Stimulated activated effector memory CD8-positive, alpha-beta T cell treated with anti-CD3 and anti-CD28 coated beads, Interleukin-12 subunit alpha, Interleukin-12 subunit beta, amount 100 ng/mL, for 72 hours (primary cell): ENCODE measurements around the gene NGB.

Experiments used
- ATAC-seq: fragments of 150-1000 bp; cut with Tn5 transposase; 2 replicates; pipeline ENCODE4 v1.10.0; 2021
- DNase-seq, 2 donors: peaks; one replicate each; pipeline ENCODE4 v3.0.0; 2021 to 2022; ENCODE audit warnings: low spot score in 2 of 2
- H3K27ac Mint-ChIP-seq: one replicate; pipeline ENCODE4 v1.8.0; 2022; ENCODE audit warnings: mild to moderate bottlenecking, mixed read lengths
- H3K36me3 Mint-ChIP-seq: one replicate; pipeline ENCODE4 v1.8.0; 2022; ENCODE audit warnings: mild to moderate bottlenecking, mixed read lengths
- H3K4me1 Mint-ChIP-seq: one replicate; pipeline ENCODE4 v1.8.0; 2022; ENCODE audit warnings: mixed read lengths
- H3K4me3 Mint-ChIP-seq: one replicate; pipeline ENCODE4 v1.8.0; 2022; ENCODE audit warnings: mild to moderate bottlenecking, mixed read lengths
- H3K9me3 Mint-ChIP-seq: one replicate; pipeline ENCODE4 v1.8.0; 2022; ENCODE audit warnings: mixed read lengths

The NGB gene

DNA sequence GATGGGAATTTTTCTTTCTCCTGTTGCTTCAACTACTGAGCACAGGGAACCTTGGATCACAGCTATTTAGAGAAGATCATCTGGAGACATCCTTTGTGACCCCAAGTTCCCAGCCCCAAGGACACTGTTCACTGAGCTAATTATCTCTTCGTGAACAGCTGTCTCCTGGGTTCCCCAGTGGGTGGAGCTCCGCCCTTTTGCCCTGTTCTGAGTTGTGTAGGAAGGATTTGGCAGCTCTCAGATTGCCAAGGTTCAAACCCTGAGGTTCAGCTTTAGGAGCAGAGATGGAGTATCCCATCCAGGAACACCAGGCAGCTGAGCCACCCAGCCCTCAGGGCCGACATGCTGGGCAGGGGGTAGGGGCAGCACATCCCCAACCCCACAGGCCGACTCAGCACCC is 32.0 kb downstream of the NGB start:
- Mint-ChIP-seq H3K27ac (no peak overlapping the region), H3K36me3 (no peaks in the 10 kb centered on the region), H3K9me3 (no peaks in the 10 kb centered on the region), H3K4me3 (no peak overlapping the region), H3K4me1 (no peaks in the 10 kb centered on the region)
- DNase-seq (no peak), ATAC-seq (no peak)

DNA sequence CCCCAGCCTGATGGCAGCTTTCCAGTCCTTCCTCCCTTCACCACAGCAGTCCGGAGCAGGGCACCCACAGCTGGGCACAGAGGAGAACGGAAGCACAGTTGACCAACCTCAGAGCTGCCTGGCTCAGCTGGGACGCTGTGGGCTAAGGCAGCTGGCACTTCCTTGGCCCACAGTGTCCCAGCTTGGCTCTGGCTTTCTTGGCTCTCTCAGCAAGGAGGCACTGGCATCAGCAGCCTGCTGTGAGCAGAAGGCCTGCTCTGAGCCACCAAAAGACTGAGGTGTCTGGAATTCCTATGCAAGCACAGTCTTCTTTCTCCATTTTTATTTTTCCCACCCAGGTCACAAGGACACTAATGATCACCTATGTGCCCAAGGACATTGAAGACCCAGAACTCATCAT is 32.6 kb downstream of the NGB start:
- ATAC-seq, result no peak

DNA sequence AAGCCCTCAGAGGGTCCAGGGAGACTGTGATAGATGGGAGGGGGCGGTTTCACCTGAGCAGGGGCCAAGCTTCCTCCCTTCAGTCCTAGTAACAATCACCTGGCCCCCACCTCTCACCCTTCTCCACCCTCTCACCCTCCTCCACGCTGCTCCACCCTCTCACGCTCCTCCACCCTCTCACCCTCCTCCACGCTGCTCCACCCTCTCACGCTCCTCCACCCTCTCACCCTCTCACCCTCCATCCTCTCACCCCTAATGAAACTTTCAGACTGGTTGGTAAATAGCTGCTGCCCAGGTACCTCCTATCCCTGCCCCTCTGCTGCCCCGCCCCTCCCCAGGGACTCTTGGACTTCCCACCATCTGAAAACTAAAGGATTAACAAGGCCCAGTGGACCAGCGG is 34.2 kb downstream of the NGB start:
- no peak for DNase-seq
- no peak for ATAC-seq
- H3K4me1 Mint-ChIP-seq, result no peaks in the 10 kb centered on the region
- H3K36me3 Mint-ChIP-seq, result peaks cover under 1% of the 10 kb centered on the region
- no peak overlapping the region for H3K4me3 Mint-ChIP-seq
- H3K27ac Mint-ChIP-seq, result no peak overlapping the region
- no peaks in the 10 kb centered on the region for H3K9me3 Mint-ChIP-seq

More for the DNA sequence above, 32.6 kb downstream of the NGB start:
- Mint-ChIP-seq H3K9me3 (no peaks in the 10 kb centered on the region), H3K4me3 (no peak overlapping the region), H3K27ac (no peak overlapping the region), H3K36me3 (no peaks in the 10 kb centered on the region), H3K4me1 (no peaks in the 10 kb centered on the region)
- no peak for DNase-seq

DNA sequence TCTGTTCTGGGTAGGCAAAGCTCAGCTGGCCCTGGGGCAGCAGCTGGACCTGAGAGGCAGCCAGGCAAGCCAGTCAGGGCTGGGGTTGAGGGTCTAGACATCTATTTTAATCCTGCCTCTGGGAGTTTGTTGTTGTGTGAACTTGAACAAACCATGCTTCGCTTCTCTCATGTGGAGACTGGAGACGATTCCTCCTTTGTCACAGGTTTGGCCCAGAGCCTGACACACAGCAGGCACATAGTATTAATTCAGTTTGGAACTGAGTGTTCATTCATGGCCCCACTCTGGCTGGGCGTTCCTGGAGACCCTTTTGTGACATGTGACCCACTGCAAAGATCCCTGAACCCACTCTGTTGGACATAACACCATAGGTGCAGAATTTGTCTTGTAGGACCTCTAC is 39.3 kb downstream of the NGB start:
- no peak overlapping the region for H3K27ac Mint-ChIP-seq
- H3K4me1 Mint-ChIP-seq, result no peaks in the 10 kb centered on the region
- ATAC-seq (no peak), DNase-seq (no peak)
- peaks cover 4% of the 10 kb centered on the region for H3K36me3 Mint-ChIP-seq
- H3K4me3 Mint-ChIP-seq, result no peak overlapping the region
- H3K9me3 Mint-ChIP-seq, result no peaks in the 10 kb centered on the region

DNA sequence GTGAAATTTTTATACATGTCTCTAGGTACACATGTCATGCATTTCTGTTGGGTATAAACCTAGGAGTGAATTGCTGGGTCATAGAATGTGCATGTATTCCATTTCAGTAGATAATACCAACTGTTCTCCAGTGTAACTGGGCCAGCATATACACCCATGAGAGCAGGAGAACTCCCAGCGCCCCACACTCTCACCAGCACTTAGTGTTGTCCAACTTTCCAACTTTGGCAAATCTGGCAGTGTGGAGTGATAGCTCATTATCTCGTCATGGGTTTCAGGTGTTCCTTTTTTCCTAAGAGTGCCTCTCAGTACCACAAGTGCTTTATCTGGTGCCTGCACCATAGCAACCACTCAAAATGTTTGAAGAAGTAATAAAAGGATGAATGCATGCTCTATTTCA is 40.1 kb downstream of the NGB start:
- peaks cover 4% of the 10 kb centered on the region for H3K36me3 Mint-ChIP-seq
- H3K4me1 Mint-ChIP-seq, result no peaks in the 10 kb centered on the region
- DNase-seq (no peak), ATAC-seq (no peak)
- H3K27ac Mint-ChIP-seq, result no peak overlapping the region
- H3K9me3 Mint-ChIP-seq, result no peaks in the 10 kb centered on the region
- no peak overlapping the region for H3K4me3 Mint-ChIP-seq

DNA sequence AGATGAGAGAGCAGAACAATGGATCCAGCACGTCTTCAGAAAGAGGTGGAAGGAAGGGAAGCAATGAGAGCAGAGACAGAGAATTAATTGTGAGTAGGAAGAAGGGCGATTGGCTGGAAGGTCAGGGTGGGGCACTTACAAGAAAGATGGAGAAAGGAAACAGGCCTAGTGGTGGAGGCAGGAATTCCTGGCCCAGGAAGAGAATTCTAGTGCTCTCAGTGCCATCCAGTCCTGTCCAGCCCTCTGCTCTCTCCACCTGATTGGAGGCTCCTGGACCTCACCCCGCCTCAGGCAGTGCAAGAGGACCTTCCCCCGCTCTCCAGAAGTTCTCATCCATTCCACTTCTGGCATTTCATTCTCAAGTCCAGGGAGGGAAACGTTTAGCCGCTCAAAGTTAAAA is 43.0 kb downstream of the NGB start:
- ATAC-seq (no peak), DNase-seq (no peak)
- Mint-ChIP-seq H3K9me3 (no peaks in the 10 kb centered on the region), H3K4me3 (no peak overlapping the region), H3K36me3 (peaks cover 4% of the 10 kb centered on the region), H3K27ac (no peak overlapping the region), H3K4me1 (no peaks in the 10 kb centered on the region)

DNA sequence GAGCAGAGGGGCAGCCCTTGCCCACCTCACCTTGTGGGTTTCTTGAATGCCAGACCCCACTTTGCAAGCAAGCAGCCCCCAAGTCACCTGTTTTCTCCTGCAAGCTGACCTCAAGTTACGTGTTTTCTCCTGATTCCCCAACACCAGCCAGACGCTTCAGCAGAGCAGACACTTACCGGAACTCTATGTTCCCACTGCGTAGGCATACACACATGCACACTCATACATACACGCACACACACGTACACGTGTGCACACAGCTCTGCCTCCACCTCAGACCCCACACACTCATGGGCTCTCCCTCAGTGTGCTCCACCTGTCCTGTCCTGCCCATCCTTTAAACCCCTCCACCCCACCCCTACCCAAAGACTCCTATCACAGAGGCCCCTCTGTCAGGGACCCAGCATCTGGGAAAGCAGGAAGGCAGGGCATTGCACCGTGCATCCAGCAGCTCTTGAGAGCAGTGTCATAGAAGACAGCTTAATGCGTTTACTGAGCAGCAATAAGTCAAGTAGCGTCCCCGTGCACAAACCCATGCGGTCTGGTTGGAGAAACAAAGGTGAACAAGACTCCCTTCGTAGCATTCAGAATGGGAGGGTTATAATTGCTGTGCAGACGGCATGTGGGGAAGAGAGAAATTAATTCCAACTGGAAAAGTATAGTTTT is 45.0 kb downstream of the NGB start:
- Mint-ChIP-seq H3K4me1 (peaks cover 12% of the 10 kb centered on the region), H3K9me3 (peaks cover 6% of the 10 kb centered on the region), H3K36me3 (peaks cover 6% of the 10 kb centered on the region), H3K27ac (no peak overlapping the region), H3K4me3 (no peak overlapping the region)
- ATAC-seq, result no peak
- no peak for DNase-seq

DNA sequence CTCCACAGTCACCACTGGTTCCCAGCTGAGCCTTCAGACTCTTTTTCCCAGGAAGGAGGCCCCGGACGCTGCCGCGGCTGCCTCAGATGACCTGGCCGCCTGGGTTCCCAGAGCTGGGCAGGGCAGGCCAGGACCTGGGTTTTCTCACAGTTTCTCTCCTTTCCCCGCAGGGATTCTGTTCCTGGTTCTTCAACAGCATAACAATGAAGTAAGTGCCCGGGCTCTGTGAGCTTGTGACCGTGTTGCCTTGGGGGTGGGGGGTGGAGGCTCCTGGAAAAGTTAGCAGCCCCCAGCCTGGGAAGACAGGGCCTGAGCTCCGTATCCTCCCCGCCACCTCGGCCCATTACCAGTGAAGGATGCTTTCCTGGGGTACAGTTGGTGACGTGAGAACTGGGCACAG is 45.8 kb downstream of the NGB start:
- DNase-seq, result no peak
- Mint-ChIP-seq H3K4me1 (peaks cover 12% of the 10 kb centered on the region), H3K4me3 (no peak overlapping the region), H3K9me3 (peaks cover 6% of the 10 kb centered on the region), H3K36me3 (peaks cover 6% of the 10 kb centered on the region), H3K27ac (no peak overlapping the region)
- ATAC-seq, result no peak

DNA sequence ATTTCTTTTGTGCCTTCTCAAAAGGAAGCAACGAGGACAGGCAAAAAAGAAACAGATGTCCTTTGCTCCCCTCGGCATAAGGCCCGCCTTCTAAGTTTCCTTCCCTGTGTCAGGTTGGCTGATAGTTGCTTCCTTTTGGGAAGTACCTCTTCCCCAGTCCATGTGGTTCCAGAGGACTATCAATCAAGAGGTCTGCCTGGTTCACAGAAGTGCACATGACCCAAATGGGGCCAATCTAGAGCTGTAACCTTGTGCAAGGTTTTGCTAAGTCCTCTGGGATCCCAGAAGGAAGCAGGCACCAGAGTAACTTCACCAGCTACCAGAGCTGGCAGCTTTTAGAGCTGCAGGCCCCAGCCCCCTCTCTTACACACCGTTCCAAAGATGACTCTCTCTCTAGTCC is 46.8 kb downstream of the NGB start:
- ATAC-seq, result no peak
- no peak overlapping the region for H3K27ac Mint-ChIP-seq

DNA sequence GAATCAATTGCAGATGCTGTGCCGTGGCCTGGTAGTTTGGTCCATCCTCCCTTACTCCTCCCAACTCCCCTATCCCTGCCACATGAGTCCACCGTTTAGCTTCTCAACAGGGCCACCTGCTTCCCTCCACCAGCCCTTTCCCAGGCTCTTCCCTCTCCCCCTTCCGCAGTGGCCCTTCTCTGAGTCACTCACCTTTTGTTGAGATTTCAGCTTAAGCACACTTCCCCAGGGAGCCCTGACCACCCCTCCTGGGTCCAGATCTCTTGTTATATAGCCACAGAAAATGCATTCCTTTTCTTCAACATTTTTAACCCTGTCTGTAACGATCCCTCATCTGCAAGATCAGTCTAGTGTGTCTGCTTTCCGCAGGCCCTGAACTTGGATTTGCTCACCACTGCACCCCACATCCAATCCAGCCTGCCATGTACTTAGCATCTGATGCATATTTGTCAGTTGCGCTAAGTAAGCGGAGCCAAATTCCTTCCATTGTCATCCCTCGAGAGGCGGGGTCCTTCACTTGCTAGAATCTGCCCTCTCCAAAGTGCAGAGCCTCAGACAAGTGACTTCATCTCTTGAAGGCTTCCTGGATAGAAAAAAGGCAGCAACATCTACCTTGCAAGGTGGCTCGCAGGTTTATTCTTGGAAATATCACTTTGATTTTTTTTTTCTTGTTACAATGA is 48.3 kb downstream of the NGB start:
- no peak for ATAC-seq
- Mint-ChIP-seq H3K36me3 (peaks cover 6% of the 10 kb centered on the region), H3K4me1 (peaks cover 12% of the 10 kb centered on the region), H3K27ac (peak overlapping the region; percentile 15), H3K4me3 (no peak overlapping the region), H3K9me3 (peaks cover 6% of the 10 kb centered on the region)
- DNase-seq, result no peak

More for the DNA sequence above, 46.8 kb downstream of the NGB start:
- H3K4me3 Mint-ChIP-seq, result no peak overlapping the region
- peaks cover 12% of the 10 kb centered on the region for H3K4me1 Mint-ChIP-seq
- no peak for DNase-seq
- peaks cover 6% of the 10 kb centered on the region for H3K36me3 Mint-ChIP-seq
- peaks cover 6% of the 10 kb centered on the region for H3K9me3 Mint-ChIP-seq

DNA sequence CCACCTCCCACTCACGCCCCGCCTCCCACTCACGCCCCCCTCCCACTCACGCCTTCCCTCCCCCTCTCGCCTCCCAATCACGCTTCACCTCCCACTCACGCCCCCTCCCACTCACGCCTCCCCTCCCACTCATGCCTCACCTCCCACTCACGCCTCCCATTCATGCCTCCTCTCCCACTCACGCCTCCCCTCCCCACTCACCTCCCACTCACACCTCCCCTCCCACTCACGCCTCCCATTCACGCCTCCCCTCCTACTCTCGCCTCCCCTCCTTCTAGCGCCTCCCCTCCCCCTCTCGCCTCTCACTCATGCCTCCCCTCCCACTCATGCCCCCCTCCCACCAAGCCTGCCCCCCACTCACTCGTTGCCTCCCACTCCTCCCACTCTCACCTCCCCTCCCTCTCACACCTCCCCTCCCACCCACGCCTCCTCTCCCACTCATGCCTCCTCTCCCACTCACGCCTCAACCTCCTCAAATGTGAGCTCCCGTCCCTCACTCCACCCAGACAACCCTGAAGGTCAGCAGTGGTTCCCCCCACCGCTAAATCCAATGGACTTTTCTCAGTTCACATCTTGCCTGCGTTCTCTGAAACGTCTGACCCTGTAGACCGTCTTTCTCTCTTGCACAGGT is 49.6 kb downstream of the NGB start:
- Mint-ChIP-seq H3K27ac (peak overlapping the region; percentile 15), H3K9me3 (peaks cover 6% of the 10 kb centered on the region), H3K36me3 (peaks cover 6% of the 10 kb centered on the region), H3K4me1 (peaks cover 12% of the 10 kb centered on the region), H3K4me3 (no peak overlapping the region)
- no peak for ATAC-seq
- DNase-seq, result no peak

DNA sequence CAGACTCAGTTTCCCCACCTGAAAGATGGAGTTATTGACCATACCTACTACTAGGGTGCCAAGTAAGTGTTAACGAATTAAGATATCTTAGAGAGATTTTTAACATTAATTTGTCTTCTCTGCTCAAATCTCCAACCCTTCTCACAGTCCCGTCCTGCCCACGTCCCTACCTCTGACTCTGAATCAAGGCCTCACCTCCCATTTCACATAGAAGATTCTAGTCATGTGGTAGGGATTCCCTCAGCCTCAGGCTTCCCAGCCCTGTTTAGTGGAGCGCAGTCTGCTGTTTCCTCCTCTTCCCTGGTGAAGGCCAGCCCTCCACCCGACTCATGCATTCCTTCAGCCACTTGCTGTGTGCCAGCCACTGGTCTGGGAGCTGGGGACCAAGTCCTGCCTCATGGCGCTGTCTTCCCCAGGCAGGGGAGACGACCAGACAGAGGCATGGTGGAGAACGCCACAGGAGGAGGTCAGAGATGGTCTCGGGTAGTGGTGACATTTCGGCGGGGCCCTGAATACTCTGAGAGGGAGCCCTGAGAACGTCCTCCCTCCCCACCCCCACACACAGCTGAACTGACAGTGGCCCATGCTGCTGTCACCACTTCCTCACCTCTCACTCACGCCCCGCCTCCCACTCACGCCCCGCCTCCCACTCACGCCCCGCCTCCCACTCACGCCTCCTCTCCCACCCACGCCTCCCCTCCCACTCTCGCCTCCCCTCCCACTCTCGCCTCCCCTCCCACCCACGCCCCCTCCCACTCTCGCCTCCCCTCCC is 50.6 kb downstream of the NGB start:
- peaks cover 6% of the 10 kb centered on the region for H3K9me3 Mint-ChIP-seq
- no peak overlapping the region for H3K27ac Mint-ChIP-seq
- H3K4me3 Mint-ChIP-seq, result no peak overlapping the region
- no peak for DNase-seq
- H3K36me3 Mint-ChIP-seq, result peaks cover 6% of the 10 kb centered on the region
- peaks cover 12% of the 10 kb centered on the region for H3K4me1 Mint-ChIP-seq
- ATAC-seq, result no peak

DNA sequence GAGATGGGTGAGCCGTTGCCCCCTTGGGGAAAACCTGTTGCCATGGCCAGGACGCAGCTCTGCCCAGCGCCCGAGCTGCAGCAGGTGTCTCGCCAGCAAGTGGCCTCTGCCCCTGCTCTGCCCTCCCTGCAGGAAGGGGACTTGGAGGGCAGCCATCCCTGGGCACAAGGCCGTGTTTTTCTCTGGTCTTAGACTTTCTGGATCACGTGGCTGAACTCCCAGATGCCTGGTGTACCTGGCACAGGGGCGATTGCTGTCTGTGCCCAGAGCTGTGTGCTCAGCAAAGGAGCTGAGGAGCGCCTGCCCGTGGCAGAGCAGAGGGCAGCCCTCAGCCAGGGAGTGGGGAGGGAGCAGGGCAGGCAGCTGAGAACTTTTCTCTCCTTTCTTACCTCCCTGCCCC is 51.4 kb downstream of the NGB start:
- Mint-ChIP-seq H3K9me3 (peaks cover 6% of the 10 kb centered on the region), H3K36me3 (peaks cover 6% of the 10 kb centered on the region), H3K4me3 (no peak overlapping the region), H3K27ac (no peak overlapping the region), H3K4me1 (peaks cover 12% of the 10 kb centered on the region)
- DNase-seq (no peak), ATAC-seq (no peak)

DNA sequence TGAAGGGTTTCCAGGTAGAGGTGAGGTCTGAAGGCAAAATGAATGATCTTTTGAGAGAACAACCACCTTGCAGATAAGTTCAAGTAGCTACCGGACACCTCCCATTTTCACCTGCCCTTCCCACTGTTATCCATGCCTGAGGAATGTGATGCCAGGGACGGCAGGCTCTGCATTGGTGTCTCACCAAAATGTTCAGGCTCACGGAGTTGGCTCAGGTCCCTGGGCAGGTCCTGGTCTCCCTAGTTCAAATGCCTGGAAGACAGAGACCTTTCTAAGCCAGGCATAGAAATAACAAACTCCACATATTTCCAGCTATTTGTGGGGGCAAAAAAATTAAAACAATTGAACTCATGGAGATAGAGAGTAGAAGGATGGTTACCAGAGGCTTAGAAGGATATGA is 53.5 kb downstream of the NGB start:
- H3K4me3 Mint-ChIP-seq, result no peak overlapping the region
- ATAC-seq (no peak), DNase-seq (no peak)
- H3K27ac Mint-ChIP-seq, result no peak overlapping the region
- peaks cover 12% of the 10 kb centered on the region for H3K4me1 Mint-ChIP-seq
- peaks cover 6% of the 10 kb centered on the region for H3K9me3 Mint-ChIP-seq
- peaks cover 6% of the 10 kb centered on the region for H3K36me3 Mint-ChIP-seq
